Brain microvascular endothelial cell (primary cell): ENCODE measurements around the gene USP22.

Source experiments
- DNase-seq: peaks from one replicate; pipeline ENCODE4 v3.0.0-alpha.2; 2020
- H3K27ac ChIP-seq: fragments of 250-450 bp; sonication (Bioruptor Pico); 2 replicates; pipeline ENCODE4 v1.5.1; 2020; ENCODE audit warnings: mild to moderate bottlenecking, moderate library complexity
- H3K27me3 ChIP-seq: fragments of 250-450 bp; sonication (Bioruptor Pico); replicated peaks from 2 replicates; pipeline ENCODE4 v1.5.1; 2020; ENCODE audit warnings: mild to moderate bottlenecking
- H3K36me3 ChIP-seq: fragments of 250-450 bp; sonication (Bioruptor Pico); replicated peaks from 2 replicates; pipeline ENCODE4 v1.5.1; 2020; ENCODE audit warnings: mild to moderate bottlenecking
- H3K4me3 ChIP-seq: 2 replicates; pipeline ENCODE4 v1.5.1; 2011; ENCODE audit warnings: low read depth, mild to moderate bottlenecking, control low read depth, low read length, moderate library complexity
- CTCF ChIP-seq: IDR thresholded peaks from 2 replicates; pipeline ENCODE4 v1.5.1; 2011; ENCODE audit warnings: low read depth, mild to moderate bottlenecking, moderate library complexity, low read length, control low read depth, inconsistent platforms; ENCODE audit errors: missing control alignments
- in situ Hi-C: cut with HindIII; loops from 2 replicates; pipeline ENCODE4 v1.10.0; 2017; ENCODE audit warnings: low sequenced_read_pairs, low pct_ligation_motif_present

USP22 gene

DNA sequence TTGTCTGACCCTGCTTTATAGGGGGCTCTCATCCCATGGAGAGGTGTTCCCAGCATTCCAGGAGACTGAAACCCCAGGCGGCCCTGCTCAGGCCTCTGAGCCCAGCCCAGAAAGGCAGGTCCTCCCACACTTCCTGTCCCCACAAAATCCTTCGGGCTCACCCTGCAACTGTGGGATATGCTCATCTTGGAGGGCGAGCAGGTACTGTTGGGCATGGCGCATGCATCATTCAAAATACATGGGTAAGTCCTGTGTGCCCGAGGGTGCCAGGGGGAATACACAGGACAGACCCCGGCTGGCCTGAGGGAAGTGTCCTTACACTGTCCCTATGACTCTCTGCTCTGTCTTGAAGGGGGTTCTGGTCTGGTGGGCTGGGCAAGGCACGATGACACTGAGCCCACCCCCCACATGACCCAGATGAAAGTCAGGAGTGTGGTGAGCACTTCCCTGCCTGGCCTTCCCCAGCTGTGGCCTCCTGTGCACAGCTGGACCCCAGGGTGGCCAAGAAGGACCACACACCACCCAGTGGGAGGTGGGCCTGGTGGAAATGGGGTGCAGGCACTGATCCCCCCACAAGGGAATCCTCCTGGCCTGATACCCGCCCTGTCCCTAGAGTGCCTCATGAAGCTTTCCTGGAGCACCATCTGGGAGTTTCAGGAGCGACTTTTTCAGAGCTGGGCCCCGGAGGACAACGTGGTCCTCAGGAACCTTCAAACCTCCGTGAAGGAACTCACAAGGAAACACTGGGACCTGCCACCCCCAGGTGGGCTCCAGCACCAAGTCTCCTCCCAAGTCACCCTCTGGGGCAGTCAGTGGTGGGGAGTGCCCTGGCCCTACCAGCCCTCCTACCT, 46.7 kb downstream of the USP22 start:
- no peak overlapping the region for H3K4me3 ChIP-seq
- in situ Hi-C loops, result no loop called here
- peaks cover 25% of the 10 kb centered on the region for H3K36me3 ChIP-seq
- H3K27ac ChIP-seq, result no peak overlapping the region
- no peak for TF ChIP-seq CTCF
- H3K27me3 ChIP-seq, result no peaks in the 10 kb centered on the region
- DNase-seq, result no peak

- no peak for TF ChIP-seq CTCF
- in situ Hi-C loops, result no loop called here
- no peak overlapping the region for H3K4me3 ChIP-seq
- DNase-seq, result no peak
- no peaks in the 10 kb centered on the region for H3K27me3 ChIP-seq
- H3K36me3 ChIP-seq, result peaks cover 19% of the 10 kb centered on the region
- no peak overlapping the region for H3K27ac ChIP-seq
These were observed 47.5 kb downstream of the USP22 start for GRCh38 chr17:20995164-20995872.

- Histone ChIP-seq H3K27ac (no peak overlapping the region), H3K36me3 (peaks cover 14% of the 10 kb centered on the region), H3K27me3 (no peaks in the 10 kb centered on the region), H3K4me3 (no peak overlapping the region)
- in situ Hi-C loops, result no loop called here
- no peak for DNase-seq
- no peak for TF ChIP-seq CTCF
These were observed 48.0 kb downstream of the USP22 start for GRCh38 chr17:20994779-20995149.

- H3K36me3 ChIP-seq, result peaks cover 8% of the 10 kb centered on the region
- in situ Hi-C loops, result no loop called here
- no peak overlapping the region for H3K4me3 ChIP-seq
- no peak for DNase-seq
- H3K27ac ChIP-seq, result no peak overlapping the region
- no peaks in the 10 kb centered on the region for H3K27me3 ChIP-seq
- no peak for TF ChIP-seq CTCF
These were observed 48.7 kb downstream of the USP22 start for GRCh38 chr17:20993863-20994778.

GRCh38 chr17:20992987-20993862, 49.6 kb downstream of the USP22 start:
- H3K27me3 ChIP-seq, result no peaks in the 10 kb centered on the region
- in situ Hi-C loops, result no loop called here
- peak; percentile 97 for TF ChIP-seq CTCF
- no peak overlapping the region for H3K27ac ChIP-seq
- no peaks in the 10 kb centered on the region for H3K36me3 ChIP-seq
- peak overlapping the region; percentile 9 for H3K4me3 ChIP-seq
- DNase-seq, result peak; percentile 77
